NCI-H1436 treated with DMSO at 0.1 percent for 48 hours (cell line): ENCODE data around the gene TSPAN9.
"Not testable (repeated sequence)": the region's sequence is repeated elsewhere in the genome, so short reads cannot be mapped to it uniquely, and the experiment has no call there.

Experiments used
- DNase-seq: peaks from one replicate; lab custom pipeline; 2025; lab: John Stamatoyannopoulos, UW

The TSPAN9 gene

DNA sequence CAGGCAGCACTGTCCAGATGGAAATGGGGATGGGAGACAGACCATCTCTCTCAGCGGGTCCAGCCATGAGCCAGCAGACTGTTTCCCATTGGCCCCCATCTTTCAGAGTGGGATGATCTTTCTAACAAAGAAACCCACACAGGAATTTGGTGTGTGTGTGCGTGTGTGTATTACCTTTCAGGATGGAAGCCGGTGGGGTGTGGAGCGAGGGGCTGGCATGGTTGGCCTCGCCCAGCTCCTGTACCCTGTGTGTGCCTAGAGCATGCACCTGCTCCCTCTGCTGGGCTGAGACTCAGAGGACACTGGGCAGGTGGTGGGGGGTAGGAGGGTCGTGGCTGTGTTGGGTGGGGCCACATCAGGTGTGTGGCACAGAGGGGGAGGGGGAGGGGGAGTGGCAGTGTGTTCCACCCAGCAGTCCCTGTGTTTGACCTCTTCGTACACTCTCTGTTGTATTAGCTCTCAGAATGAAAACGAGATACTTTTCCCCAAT, 33.0 kb upstream of the TSPAN9 start:
- no peak for DNase-seq

DNA sequence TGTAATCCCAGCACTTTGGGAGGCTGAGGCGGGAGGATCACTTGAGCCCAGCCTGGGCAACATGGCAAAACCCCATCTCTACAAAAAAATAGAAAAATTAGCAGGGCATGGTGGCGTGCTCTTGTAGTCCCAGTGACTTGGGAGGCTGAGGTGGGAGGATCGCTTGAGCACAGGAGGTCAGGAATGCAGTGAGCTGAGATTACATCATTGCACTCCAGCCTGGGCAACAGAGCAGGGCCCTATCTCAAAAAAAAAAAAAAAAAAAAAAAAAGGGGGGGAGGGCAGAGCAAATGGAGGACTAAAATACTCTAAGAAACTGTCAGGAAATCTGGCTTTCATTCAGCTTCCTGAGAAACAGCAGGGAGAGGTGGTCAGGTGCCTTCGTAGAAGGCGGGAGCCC, 31.7 kb upstream of the TSPAN9 start:
- no peak for DNase-seq

GRCh38 chr12:3045989-3046388, 31.2 kb upstream of the TSPAN9 start:
- no peak for DNase-seq

DNA sequence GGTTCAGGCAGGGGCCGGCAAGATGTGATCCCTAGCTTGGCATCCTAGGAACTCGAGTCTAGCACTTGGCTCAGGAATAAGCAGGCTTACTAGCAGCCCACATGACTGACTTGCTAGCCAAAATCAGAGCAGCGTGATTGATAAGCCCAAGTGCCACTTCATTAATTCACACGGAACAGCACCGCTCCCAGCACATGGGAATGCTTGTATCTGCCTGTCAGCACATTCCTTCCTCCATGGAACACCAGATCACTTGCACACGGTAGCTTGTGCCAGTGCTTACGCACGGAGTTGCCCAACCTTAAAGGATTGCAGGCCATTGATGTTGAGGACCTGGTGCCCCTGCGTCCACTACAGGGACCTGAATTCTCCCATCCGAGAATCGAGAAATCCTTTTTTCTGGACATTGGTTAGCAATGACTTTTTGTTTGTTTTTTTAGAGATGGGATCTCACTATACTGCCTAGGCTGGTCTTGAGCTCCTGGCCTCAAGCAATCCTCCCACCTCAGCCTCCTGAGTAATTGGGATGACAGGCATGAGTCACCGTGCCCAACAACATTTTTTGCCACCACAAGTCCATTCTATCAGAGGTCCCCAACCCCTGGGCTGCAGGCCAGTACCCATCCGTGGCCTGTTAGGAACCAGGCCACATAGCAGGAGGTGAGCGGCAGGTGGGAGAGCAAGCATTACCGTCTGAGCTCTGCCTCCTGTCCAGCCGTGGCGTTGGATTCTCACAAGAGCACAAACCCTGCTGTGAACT, 30.6 kb upstream of the TSPAN9 start:
- no peak for DNase-seq

DNA sequence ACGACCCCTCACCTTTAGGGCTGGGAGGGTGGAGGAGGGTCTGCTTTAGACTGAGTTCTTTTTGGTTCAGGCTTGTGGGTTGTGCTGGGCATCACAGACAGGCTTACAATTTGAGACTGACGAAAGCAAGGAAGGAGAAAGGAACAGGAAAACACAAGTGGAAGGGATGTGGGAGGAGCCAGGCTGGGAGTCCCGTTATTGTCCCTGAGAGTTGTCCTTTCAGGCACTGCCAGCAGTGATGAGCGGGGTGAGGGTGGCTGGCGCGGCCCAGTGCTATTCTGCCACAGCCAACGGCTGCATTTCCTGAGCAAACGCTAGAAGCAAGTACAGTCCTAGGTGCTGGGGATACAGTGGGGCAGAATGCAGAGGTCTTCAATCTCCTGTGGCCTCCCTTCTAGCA, 29.2 kb upstream of the TSPAN9 start:
- no peak for DNase-seq

GRCh38 chr12:3048540-3048939, 28.6 kb upstream of the TSPAN9 start:
- DNase-seq: no peak

DNA sequence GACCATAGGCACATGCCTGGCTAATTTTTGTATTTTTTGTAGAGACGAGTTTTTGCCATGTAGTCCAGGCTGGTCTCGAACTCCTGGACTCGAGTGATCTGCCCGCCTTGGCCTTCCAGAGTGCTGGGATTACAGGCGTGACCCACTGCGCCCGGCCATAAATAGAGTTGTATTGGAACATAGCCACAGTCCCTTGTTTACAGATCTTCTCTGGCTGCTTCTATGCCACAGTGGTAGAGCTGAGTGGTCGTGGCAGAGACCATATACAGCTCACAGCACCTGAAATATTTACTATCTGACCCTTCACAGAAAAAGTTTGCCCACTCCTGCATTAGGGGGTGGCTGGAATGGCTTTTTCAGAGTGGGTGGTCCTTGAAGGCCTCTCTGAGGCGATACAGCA, 28.0 kb upstream of the TSPAN9 start:
- no peak for DNase-seq

GRCh38 chr12:3049611-3050249, 27.4 kb upstream of the TSPAN9 start:
- DNase-seq: no peak

DNA sequence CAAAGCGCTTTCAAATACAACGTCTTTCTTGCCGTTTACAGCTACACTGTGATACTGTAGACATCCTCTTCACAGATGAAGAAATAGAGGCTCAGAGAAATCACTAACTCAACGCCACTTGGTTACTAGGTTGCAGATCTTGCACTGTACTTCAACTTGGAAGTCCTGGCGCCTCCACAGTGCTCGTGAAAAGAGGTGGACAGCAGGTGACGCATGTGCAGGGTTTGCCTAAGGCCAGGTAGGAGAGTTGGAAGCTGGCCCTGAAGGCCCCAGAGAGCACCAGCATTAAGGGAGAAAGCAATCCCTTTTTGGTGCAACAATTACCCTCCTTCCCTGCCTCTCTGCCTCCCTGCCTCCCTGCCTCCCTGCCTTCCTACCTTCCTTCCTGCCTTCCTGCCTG, 22.8 kb upstream of the TSPAN9 start:
- no peak for DNase-seq

DNA sequence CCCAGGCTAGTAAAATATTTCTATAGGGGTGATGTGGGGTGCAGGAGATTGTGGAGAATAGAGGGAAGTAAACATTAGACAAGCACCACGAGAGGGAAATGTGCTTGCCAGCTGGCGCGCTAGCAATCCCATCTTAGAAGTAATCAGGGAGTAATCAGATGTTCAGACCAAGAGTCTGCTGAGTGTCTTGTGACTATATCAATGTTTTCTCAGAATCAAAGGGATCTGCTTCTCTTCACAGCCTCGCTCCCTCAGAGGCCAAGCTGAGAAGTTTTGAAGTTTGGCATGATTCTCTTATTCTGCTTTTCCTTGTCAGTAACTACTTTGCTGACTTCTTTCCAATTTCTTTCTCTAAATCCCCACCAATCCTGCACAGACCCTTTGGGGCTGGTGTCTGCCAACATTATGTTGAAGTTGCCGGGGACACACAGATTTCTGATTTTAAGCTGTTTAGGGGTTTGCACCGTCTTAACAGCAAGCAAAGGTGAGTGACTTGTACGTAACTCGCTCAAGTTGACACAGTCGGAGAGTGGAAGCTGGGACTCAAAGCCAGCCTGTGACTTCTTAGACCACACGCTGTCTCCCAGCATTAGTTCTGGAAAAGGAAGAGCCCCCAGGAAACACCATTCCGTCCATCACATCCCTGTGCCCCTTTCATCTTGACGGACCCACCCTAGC, 22.0 kb upstream of the TSPAN9 start:
- DNase-seq: no peak

DNA sequence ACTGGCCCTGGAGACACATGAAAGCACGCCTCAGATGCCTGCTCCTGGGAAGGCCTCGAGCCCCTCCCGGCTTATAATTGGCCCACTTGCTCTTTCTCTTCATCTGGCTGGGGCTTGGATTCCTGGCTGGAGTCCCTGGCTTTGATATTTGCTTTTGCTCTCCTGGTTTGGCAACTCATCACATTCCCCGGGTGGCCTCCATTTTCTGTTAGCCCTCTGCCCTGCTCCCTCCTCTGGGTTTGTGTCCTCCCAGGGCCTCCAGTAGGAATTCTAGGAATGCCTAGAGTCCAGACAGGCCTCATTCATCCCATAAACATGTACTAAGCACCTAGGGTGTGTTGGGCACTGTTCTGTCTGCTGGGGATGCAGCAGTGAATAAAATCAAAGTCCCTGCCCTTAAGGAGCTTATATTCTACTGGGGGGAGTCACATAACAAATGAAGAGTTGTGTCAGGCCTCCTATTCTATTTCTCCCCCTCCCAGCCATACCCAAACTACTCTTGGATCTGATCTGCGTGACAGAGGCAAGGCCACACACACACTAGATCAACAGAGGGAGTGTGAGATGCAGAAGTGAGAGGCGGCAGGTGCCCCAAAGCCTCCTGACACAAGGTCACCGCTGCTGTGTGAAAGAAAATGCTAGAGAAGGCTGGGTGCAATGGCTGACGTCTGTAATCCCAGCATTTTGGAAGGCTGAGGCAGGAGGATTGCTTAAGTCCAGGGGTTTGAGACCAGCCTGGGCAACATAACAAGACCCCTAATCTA, 21.3 kb upstream of the TSPAN9 start:
- no peak for DNase-seq

- no peak for DNase-seq
Measured at GRCh38 chr12:3061059-3061458, 16.1 kb upstream of the TSPAN9 start.

DNA sequence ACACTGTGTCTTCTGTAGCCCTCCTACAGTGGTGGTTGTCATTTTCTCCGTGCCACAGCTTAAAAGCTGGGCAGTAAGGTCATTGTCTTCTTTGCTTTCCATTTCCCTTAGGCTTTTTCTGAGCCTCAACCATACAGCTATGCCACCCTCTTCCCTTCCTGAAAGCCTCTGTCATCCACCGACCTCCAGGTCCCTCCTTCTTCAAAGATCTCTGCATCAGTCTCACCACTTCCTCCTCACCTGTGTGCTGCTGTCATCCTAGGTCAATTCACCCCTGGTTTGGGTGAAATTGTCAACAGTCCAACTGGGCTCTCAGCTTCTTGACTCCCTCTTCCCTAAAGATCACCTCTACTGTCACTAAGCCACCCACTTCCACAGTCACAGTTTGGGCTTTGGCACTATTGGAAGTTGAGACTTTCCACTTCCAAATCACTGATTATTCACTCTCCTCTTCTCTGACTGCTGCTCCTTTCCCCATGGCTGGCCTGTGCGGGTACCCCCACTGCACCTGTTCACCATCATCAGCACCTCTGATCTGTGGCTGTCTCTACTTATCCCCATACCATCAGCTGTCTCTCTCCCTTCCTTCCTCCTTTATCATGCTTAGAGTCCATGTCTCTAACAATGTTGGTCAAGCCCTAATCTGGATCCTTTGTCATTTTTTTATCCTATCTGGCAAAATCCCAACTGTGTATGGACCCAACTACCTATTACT, 15.5 kb upstream of the TSPAN9 start:
- DNase-seq: no peak

DNA sequence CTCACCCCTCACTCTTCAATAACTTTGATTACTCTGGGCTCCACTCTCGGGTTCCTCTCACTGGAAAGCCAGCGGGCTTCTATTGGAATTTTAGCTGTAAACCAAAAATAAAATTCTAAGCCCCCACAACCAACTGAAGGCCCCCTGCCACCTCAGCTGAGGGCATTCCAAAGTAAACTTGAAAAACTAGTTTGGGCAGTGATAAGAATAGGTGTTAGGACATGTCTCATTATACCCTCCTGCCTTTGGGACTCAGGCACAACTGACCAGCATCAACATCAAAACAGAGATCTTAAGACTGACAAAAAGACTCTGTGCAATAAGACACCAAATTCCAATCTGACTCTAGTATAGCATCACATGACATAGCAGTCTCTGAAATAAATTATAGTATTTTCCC, 11.9 kb upstream of the TSPAN9 start:
- no peak for DNase-seq

GRCh38 chr12:3065846-3066245, 11.3 kb upstream of the TSPAN9 start:
- not testable (repeated sequence) for DNase-seq

GRCh38 chr12:3069714-3070113, 7.5 kb upstream of the TSPAN9 start:
- no peak for DNase-seq

- DNase-seq: peak; percentile 38
Measured at GRCh38 chr12:3071107-3071506, 6.1 kb upstream of the TSPAN9 start.

GRCh38 chr12:3071710-3072109, 5.5 kb upstream of the TSPAN9 start:
- no peak for DNase-seq

DNA sequence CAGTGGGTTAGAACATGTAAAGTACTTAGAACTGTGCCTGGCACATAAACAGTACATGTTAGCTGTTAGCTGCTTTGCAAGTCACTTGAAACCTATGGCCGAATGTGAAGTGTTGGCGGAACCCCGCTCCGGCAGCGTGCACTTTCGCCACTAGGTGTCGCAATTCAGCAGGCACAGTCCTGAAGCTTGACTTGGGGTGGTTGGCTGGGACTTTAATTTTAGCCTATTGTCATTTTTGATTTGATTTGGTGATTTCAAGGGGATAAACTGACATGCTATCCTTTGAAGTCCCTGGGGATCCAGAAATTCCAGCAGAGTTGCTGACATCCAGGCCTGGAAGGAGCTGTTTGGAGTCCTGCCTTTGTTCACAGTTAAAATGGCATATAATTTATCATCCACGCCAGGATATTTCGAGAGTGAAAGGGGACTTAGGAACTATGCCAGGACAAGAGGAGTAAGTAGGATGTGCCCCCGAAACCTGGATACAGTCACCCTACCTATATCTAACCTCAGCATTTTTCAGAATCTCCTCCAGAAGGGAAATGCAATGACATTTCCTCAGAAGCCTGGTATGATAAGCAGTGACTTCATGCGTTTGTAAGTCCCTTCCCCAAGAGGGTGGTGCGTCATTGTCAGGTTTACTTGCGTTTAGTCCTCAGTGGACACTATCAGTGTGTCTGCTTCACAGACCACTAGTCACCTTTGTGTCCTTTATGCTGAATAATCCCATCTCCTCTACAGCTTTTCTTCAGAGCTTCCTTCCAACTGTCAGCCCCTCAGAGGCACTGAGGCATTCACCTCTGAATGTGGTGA, 3.5 kb upstream of the TSPAN9 start:
- DNase-seq: no peak

DNA sequence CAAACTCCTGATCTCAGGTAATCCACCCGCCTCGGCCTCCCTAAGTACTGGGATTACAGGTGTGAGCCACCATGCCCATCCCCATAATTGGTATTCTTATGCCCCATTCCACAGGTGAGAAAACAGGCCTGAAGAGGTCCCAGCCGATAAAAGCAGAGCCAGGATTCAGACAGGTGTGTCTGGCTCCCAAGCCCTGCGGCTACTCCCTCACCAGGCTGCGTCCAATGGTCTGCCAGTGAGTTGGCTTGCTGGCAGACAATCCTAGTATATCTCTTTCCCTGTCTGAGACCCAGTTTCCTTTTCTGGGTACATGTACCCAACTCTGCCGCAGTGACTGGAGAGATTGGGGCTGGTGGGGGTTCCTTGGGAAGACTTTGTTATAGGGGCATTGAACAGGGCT, 1.9 kb upstream of the TSPAN9 start:
- DNase-seq: no peak

DNA sequence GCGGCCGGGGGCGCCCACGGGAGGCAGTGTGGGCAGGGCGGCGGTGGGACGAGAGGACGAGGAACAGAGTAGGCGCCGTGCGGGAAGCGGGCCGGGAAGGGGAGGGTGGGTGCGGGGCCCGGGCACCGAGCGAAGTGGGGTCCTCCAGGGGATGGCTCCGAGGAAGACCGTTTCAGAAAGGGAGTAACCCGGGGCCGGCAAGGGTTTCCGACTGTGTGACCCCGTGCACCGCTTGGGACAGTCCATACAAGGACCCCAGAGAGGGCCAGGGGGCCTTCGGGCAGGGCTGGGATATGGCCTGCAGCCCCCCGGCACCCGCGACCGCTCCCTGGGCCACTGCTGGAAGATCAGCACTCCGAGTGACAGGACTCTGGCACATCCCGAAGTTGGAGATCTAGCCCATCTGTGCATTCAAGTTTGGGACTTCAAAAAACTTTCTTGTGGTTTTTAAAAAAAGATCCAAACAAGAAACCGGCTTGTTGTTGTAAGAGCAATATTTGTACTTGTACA, 448 bp downstream of the TSPAN9 start:
- DNase-seq: no peak
